GM21737 (cell line): ENCODE data around the gene COX4I1.

ENCODE experiments used
- ATAC-seq: cut with Tn5 transposase; IDR thresholded peaks from one replicate; pipeline ENCODE4 v1.9.1; 2021; ENCODE audit warnings: mild to moderate bottlenecking, moderate library complexity; ENCODE audit not compliant: unreplicated experiment

The COX4I1 gene

DNA sequence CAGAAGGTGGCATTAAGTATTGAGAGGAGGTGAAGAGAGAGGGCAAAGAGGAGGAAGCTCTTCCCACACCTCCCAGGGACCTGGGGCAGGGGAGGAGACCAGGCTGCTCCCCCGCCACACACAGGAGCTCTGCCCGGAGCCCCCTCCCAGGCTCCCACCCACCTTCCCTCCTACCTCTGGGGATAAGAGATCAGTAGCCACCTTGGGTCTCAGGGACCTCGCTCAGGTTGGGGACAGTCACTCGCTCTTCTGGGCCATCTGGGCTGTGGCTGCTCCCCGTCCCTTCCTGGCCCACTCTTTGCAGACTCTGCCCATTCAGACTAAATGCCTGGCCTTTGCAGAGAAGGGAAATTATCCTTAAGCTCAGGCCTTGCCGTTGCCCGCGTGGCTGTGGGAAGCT, 33.7 kb upstream of the COX4I1 start:
- ATAC-seq: no peak

DNA sequence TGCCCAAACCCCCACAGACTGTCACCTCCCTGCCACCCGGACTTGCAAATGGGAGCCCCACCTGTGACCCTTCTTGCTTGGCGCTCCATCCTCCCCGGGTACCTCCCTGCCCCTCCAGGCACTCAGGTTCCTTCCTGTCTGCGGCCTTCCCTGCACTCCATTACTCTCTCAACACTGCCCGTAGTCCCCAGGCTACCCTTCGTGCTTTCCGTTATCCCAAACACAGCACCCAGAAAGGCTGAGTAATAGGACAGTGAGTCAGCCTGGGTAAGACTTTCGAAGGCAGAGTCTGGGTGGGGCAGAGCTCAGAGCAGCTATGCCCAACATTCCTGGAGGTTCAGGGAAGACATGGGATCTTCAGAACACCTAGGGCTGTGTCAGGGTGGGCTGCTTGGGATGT, 32.0 kb upstream of the COX4I1 start:
- ATAC-seq: no peak

GRCh38 chr16:85768199-85768598, 31.3 kb upstream of the COX4I1 start:
- no peak for ATAC-seq

- ATAC-seq: no peak
Measured at GRCh38 chr16:85770741-85771140, 28.8 kb upstream of the COX4I1 start.

DNA sequence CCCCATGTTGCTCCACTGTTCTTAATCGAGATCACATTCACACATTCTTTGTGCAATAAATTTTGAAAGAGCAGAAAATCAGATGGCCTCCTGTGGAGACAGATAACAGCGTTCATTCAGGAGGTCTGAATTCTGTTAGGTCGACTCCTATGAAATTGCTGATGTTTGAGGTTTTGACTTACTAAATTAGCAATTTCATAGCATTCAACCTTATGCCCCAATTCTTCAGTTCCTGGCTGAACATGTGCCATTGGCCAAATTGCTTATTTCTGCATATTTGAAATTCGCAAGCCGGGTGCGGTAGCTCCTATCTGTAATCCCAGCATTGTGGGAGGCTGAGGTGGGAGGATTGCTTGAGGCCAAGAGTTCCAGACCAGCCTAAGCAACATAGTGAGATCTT, 26.5 kb upstream of the COX4I1 start:
- no peak for ATAC-seq

- no peak for ATAC-seq
Measured at GRCh38 chr16:85774136-85774535, 25.4 kb upstream of the COX4I1 start.

DNA sequence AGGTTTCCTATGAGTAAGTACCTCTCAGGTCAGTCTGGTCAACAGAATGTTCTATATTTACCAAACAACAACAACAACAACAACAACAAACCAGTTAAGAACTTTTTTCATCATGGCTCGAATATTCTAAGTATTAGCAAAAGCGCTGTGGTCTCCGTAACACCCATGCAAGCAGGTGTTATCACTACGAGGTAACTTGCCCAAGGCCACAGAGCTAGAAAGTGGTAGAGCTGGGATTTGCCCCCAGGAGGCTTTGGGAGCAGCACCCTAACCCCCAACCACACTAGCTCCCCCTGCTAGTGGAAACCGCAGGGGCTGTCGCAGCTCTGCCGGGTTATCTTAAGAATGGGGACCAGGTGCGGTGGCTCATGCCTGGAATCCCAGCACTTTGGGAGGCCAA, 24.7 kb upstream of the COX4I1 start:
- ATAC-seq: no peak

GRCh38 chr16:85777583-85778310, 21.7 kb upstream of the COX4I1 start:
- no peak for ATAC-seq

DNA sequence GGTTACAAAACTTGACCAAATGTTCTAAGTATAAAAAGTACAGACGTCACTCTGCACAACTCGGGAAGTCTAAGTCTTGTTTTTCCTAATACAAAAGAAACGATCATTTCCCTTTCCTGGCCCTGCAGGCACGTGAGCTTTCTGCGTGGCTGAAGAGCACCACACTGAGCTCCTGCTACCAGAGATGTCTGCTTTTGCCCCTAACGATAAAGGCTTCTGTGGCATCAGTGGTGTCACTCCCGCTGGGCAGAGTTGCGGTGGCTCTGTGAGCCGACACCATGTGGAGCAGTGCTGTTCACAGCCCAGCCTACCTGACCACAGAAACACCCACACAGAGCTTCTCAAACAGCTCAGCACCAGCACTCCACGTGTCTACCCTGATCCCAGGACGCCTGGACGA, 20.6 kb upstream of the COX4I1 start:
- no peak for ATAC-seq

DNA sequence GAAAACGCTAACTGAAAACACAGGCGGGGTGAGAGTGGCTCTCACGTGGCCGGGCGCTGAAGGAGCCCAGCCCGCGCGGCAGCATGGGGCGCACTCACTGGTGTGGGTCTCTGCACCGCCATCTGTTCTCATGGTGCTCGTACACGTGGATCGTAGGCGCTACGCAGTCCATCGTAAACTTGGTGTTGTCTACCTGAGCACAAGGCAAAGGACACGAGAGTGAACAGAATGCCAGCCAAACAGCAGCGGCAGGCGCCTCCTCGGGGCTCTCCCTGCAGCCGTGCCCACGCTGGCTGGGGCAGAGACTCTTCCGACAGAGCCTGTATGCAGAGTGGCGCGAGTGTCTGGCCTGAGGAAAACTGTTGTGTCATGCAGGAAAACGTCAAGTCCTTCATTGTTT, 19.2 kb upstream of the COX4I1 start:
- ATAC-seq: no peak

- no peak for ATAC-seq
Measured at GRCh38 chr16:85781156-85781555, 18.3 kb upstream of the COX4I1 start.

DNA sequence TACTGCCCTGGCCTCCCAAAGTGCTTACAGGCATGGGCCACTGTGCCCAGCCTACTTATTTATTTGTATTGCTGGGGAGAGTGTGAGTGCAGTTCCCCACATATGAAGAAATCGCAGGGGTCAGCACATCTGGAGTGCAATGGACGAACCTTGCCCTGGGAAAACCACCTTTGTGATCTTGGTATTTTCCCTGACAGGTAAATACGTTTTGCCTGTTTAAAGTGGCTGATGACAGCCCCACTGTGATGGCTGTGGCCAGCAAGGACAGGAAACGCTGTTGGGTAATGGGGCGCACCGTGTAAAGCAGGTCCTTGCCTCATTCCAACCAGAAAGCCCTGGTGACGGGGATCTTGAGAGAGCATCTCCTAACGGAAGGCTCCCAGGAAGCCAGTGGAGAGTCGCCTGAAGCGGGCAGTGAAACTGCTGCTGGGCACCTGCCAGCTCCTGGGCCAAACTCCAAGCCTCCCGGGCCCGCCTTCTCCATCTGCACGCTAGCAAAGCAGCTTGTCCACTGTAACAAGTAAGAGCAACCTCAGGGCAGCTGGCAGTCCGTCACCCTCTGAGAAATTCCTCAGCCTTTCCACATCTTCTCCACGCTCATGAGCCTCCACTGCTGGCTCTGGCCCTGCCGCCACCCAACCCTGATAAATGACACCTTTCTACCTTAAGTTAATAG, 17.7 kb upstream of the COX4I1 start:
- no peak for ATAC-seq

- no peak for ATAC-seq
Measured at GRCh38 chr16:85782451-85782850, 17.0 kb upstream of the COX4I1 start.

GRCh38 chr16:85783441-85783840, 16.1 kb upstream of the COX4I1 start:
- ATAC-seq: no peak

DNA sequence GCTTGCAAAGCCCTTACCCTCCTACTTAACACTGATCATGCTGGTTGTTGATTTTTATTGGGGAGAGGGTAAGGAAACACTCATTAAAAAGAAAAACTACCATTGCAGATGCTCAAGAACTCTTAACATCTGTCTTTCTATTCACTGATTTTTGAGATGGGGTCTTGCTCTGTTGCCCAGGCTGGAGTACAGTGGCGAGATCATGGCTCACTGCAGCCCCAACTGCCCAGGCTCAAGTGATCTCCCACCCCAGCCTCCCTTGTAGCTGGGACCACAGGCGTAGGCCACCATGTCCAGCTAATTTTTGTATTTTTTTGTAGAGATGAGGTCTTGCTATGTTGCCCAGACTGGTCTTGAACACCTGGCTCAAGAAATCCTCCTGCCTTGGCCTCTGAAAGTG, 14.7 kb upstream of the COX4I1 start:
- ATAC-seq: no peak

DNA sequence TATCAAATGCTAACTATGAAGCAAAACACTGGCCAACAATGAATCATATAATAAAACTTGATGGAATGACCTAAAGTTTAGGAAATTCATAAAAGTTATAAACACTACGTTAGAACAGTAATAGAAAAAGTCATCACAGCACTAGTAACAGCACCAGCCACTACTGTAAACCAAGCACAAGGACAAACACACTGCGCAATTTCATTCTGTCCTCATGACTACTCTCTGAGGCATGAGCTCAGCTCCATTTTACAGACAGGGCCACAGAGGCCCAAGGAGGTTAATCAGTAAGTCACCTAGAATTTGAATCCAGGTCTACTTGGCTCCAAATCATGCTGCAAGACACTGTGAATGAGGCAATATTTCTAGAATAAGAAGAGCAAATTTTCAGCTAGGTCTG, 13.6 kb upstream of the COX4I1 start:
- no peak for ATAC-seq

GRCh38 chr16:85788819-85789218, 10.7 kb upstream of the COX4I1 start:
- ATAC-seq: no peak

GRCh38 chr16:85789773-85790172, 9.7 kb upstream of the COX4I1 start:
- ATAC-seq: no peak

DNA sequence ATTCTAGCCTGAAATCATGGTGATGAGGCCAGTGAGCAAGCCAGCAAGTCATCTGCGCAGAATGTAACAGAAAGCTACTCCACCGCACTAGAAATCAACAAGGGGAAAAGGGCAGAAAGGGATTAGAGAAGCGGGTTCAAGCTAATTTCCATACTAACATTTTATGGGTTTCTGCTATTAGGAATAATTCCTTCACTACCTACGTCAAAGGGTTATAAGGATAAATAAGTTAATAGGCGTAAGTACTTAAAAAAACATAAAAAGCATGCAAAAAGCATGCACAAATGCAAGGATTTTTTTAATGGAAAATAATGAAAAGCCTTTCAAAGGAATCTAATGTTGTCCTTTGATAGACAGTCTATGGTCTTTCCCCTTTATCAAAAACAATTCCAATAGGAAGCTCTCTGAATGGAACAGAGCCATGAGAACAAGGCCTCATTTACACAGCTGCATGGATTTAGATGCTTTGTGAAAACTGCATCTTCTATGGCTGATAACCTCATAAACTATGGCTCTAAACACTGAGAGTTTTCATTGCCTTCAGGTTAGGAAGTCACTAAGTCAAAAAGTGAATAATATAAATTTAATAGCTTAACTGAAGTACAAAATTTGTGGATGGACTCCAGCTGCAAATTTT, 5.7 kb upstream of the COX4I1 start:
- no peak for ATAC-seq

DNA sequence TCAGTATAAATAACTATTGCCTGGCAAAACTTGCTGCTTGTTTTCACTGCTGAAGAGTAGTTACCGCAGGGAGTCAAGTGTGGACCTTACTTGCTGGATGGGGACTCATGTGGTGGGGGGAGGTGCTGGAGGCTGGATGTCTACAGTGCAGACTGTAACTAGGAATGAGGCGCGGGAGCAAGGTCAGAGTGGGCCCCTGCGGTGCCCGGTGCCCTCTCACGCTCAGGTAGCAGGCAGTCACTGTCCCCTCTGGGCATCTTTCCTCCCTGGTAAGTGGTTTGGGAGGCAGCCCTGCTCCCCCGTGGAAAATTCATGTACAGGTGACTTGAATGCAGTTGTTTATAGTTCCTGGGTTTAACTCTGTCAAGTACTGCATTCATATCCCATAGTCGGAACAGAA, 4.8 kb upstream of the COX4I1 start:
- ATAC-seq: no peak

- ATAC-seq: no peak
Measured at GRCh38 chr16:85796152-85796551, 3.3 kb upstream of the COX4I1 start.

GRCh38 chr16:85796599-85796998, 2.9 kb upstream of the COX4I1 start:
- no peak for ATAC-seq
